ENCODE data around the gene PTGDR2. TPM values are rescaled to one million over a fixed set of nuclear protein-coding genes. Genes with fewer than 3 reads are reported as not detected.

PTGDR2 gene
- polyA plus RNA-seq, 3 donors, result 0.22 to 0.81 TPM; not detected in 1

Other genes starting within 250 kb of the PTGDR2 start
- gene MS4A8, start 156.3 kb downstream of the PTGDR2 start, polyA plus RNA-seq, result under 1 TPM in 2 of 3 donors, not detected in 1; 0.37 to 0.44 TPM
- not detected for gene MS4A18, start 131.2 kb downstream of the PTGDR2 start, polyA plus RNA-seq
- gene MS4A15, start 99.1 kb downstream of the PTGDR2 start, polyA plus RNA-seq, result under 1 TPM in 1 of 3 donors, not detected in 2; 0.03 TPM
- under 1 TPM in 1 of 3 donors, not detected in 2; 0.11 TPM for gene MS4A10, start 70.6 kb downstream of the PTGDR2 start, polyA plus RNA-seq
- 10 to 100 TPM; 11.6 to 34.7 (median 13.8) TPM for gene CCDC86, start 13.8 kb downstream of the PTGDR2 start, polyA plus RNA-seq
- gene ZP1, start 11.6 kb upstream of the PTGDR2 start, polyA plus RNA-seq, result 1 to 10 TPM in 1 of 3 donors, under 1 TPM in 2; 0.33 to 1.5 (median 0.79) TPM
- gene PRPF19, start 50.6 kb upstream of the PTGDR2 start, polyA plus RNA-seq, result 10 to 100 TPM; 42.5 to 61.4 (median 59.6) TPM
- gene TMEM109, start 58.2 kb upstream of the PTGDR2 start, polyA plus RNA-seq, result 100 to 1,000 TPM in 1 of 3 donors, 10 to 100 TPM in 2; 58.2 to 107 (median 83.5) TPM
- gene TMEM132A, start 68.5 kb upstream of the PTGDR2 start, polyA plus RNA-seq, result 10 to 100 TPM in 1 of 3 donors, 1 to 10 TPM in 2; 5.1 to 11.1 (median 7.0) TPM
- 10 to 100 TPM in 2 of 3 donors, 1 to 10 TPM in 1; 6.0 to 43.4 (median 23.8) TPM for gene SLC15A3, start 96.2 kb upstream of the PTGDR2 start, polyA plus RNA-seq
- gene CD6, start 115.7 kb upstream of the PTGDR2 start, polyA plus RNA-seq, result 1 to 10 TPM in 1 of 3 donors, under 1 TPM in 2; 0.45 to 1.7 (median 0.82) TPM
- under 1 TPM; 0.34 to 0.71 (median 0.56) TPM for gene CD5, start 246.5 kb upstream of the PTGDR2 start, polyA plus RNA-seq